CD4-positive, alpha-beta T cell treated with Interleukin-21 for 1 hour (primary cell): ENCODE results near the gene COX10.
"Not testable (repeated sequence)": the region's sequence is repeated elsewhere in the genome, so short reads cannot be mapped to it uniquely, and the experiment has no call there.

Source experiments
- DNase-seq: peaks from one replicate; pipeline ENCODE4 v3.0.0-alpha.2; 2020

The COX10 gene

GRCh38 chr17:14211246-14211645, 141.9 kb downstream of the COX10 start:
- no peak for DNase-seq

GRCh38 chr17:14211801-14212200, 142.5 kb downstream of the COX10 start:
- no peak for DNase-seq

GRCh38 chr17:14212401-14212800, 143.1 kb downstream of the COX10 start:
- DNase-seq, result no peak

GRCh38 chr17:14214271-14214670, 145.0 kb downstream of the COX10 start:
- DNase-seq, result no peak

GRCh38 chr17:14222611-14223010, 153.3 kb downstream of the COX10 start:
- no peak for DNase-seq

GRCh38 chr17:14225254-14225980, 156.1 kb downstream of the COX10 start:
- no peak for DNase-seq

GRCh38 chr17:14227052-14227451, 157.7 kb downstream of the COX10 start:
- no peak for DNase-seq

GRCh38 chr17:14228903-14229302, 159.6 kb downstream of the COX10 start:
- DNase-seq, result no peak

GRCh38 chr17:14231187-14231586, 161.9 kb downstream of the COX10 start:
- not testable (repeated sequence) for DNase-seq

- DNase-seq, result not testable (repeated sequence)
These were observed 165.7 kb downstream of the COX10 start for GRCh38 chr17:14235047-14235446.

GRCh38 chr17:14236032-14236431, 166.7 kb downstream of the COX10 start:
- not testable (repeated sequence) for DNase-seq

- not testable (repeated sequence) for DNase-seq
These were observed 167.5 kb downstream of the COX10 start, which contains the start of gene CDRT15 for GRCh38 chr17:14236762-14237161. TSS of gene CDRT15 (minus strand) at chr17:14236862. CDS start at chr17:14236833, 29 bp downstream.

GRCh38 chr17:14239271-14239670, 170.0 kb downstream of the COX10 start:
- not testable (repeated sequence) for DNase-seq

GRCh38 chr17:14245002-14245401, 175.7 kb downstream of the COX10 start:
- no peak for DNase-seq

GRCh38 chr17:14245629-14246028, 176.3 kb downstream of the COX10 start:
- no peak for DNase-seq
